GM20000 (cell line): ENCODE measurements around the gene ZNF639.

Experiments used
- DNase-seq: peaks from one replicate; pipeline ENCODE4 v3.0.0; 2012; ENCODE audit warnings: low spot score
- TF ChIP-seq, protein P1 (sequence below): IDR thresholded peaks from 2 replicates; pipeline ENCODE4 v1.5.1; 2012; ENCODE audit warnings: mild to moderate bottlenecking, control low read depth; ENCODE audit errors: extremely low read depth, missing control alignments

The ZNF639 gene

DNA sequence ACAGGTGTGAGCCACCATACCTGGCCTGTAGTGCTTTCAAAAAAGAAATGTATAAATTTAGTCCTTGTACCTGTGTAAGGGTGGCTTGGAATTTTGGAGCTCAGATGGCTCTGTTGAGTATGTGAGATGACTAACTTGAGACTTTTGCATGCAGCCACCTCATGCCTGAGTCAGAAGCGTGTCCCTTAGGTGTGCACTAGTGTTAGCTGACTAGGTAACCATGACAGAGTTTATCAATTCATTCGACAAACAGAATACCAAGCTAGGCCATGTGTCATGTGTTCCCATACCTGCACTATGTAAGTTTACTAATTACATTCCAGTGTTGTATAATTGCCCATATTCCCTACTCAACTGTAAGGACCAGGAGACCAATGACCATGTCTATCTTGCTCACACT, 4.0 kb upstream of the ZNF639 start:
- TF ChIP-seq, protein P1, sequence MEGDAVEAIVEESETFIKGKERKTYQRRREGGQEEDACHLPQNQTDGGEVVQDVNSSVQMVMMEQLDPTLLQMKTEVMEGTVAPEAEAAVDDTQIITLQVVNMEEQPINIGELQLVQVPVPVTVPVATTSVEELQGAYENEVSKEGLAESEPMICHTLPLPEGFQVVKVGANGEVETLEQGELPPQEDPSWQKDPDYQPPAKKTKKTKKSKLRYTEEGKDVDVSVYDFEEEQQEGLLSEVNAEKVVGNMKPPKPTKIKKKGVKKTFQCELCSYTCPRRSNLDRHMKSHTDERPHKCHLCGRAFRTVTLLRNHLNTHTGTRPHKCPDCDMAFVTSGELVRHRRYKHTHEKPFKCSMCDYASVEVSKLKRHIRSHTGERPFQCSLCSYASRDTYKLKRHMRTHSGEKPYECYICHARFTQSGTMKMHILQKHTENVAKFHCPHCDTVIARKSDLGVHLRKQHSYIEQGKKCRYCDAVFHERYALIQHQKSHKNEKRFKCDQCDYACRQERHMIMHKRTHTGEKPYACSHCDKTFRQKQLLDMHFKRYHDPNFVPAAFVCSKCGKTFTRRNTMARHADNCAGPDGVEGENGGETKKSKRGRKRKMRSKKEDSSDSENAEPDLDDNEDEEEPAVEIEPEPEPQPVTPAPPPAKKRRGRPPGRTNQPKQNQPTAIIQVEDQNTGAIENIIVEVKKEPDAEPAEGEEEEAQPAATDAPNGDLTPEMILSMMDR: no peak
- no peak for DNase-seq

DNA sequence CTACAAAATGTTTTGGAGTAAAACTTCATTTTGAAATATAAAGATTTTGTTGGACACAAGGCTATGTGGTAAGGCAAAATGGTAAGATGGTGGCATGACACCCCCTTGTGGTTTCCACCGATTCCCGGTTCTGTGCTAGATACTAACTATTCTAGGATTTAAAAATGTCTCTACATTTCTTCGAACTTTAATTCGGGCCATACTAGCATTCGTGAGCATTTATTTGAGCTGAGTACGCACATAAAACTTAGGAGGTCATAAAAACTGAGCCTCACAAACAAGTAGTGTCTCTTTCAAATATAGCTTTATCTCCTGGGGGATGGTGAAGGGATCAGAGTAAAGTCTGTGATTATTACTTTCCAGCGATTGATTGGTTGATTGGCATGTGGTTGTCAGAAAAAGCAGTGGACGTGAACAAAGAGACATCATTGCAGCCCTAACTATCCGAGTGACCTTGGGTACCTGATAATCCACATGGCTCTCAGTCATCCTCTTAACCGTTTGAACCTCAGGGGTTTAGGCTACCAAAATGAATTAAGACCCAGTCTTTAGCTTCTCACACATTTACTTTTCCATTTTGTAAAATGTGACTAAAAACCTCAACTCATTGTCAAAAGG, 1.1 kb upstream of the ZNF639 start:
- DNase-seq: no peak

DNA sequence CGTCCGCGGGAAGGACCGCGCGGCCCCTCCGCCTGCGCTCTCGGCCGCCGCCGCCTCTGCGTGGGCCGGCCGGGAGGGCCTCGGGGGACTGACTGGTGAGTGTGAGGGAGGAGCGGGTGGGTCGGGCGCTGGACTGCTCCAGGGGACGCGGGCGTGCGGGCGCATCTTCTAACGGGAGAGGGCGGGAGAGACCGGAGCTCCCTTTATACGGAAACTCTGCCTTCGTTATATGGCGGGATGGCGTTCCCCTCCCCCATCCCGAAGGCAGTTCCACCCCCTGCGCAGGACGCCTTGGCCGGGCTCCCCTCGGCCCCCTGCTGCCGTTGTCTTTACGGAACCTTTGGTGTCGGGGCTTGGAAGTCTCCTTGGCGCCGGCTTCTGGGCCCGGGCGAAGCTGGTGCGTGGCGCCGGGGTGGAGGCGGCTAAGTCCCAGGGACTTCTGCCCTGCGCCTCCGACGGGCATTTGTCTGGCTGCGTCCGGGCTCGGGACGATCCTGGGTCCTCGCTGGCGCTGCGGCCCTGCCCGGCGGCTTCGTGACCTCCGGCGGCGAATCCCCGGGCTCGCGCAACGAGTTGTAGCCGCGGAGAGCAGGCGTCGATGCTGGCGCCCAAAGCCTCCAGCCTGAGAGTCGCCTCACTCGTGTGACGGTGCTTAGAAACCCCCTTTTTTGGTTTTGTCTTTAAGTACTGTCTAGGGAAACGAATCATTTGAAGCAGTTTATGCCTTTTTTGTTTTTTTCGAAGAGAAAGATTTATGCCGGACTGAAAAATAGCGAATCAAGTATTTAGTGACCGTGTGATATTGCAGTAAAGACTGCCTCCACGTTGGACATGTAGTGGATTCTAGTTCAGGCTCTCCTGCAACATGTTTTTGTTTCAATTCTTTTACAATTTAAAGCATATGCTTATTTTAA, 623 bp downstream of the ZNF639 start:
- TF ChIP-seq, protein P1: no peak
- DNase-seq: peak; percentile 82

More for the DNA sequence above, 1.1 kb upstream of the ZNF639 start:
- TF ChIP-seq, protein P1: peak; percentile 4

DNA sequence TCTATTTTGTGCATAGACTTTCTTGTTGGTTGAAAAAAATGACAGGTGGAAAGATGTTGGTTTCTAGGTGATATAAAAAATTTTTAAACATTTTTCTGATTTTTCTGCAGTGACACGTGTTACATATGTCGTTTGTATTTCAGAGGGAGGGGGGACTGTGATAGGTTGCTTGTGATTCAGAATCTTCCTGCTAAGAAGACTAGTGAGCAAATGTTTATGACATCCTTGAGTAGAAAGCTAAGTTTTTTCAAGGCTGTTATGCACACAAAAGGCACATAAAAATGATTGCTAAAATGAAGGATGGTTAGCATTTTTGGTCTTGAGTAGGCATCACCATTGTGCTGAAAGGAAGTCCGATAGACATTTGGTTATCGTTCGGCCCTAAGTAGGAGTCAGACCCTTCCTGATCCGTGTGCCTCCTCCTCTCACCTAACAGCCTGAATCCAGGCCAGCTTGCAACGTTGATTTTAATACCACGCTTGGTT, 1.5 kb downstream of the ZNF639 start:
- TF ChIP-seq, protein P1: no peak
- peak; percentile 35 for DNase-seq

DNA sequence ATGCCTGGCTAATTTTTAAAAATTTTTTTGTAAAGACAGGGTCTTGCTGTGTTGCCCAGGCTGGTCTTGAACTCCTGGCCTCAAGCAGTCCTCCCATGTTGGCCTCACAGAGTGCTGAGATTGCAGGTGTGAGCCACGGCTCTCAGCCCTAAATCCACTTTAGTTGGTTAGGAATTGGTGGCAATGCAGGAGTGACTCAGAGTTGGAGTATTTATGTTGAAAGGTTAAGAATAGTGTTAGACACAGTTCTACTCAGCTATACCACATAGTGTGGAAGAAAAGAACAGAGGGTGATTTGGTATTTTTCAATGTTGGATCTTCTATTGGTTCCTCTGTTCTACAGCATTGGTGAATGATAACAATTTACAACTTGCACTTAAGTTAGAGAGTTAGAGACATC, 7.6 kb downstream of the ZNF639 start:
- no peak for DNase-seq
- TF ChIP-seq, protein P1: no peak

DNA sequence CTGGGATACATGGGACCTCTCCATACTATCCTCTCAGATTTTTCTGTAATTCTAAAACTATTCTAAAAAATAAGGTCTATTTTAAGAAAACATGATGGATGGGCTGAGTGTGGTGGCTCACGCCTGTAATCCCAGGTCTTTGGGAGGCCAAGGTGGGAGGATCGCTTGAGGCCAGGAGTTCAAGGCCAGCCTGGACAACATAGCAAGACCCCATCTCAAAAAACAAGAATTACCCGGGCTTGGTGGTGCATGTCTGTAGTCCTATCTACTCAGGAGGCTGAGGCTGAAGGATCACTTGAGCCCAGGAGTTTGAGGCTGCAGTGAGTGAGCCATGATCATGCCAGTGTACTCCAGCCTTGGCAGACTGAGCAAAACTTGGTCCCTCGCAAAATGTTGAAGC, 9.4 kb downstream of the ZNF639 start:
- no peak for DNase-seq

More for the DNA sequence above, 9.4 kb downstream of the ZNF639 start:
- TF ChIP-seq, protein P1: no peak
